SJSA1 (cell line): Measurements from ENCODE around the gene NSD1. TPM values are rescaled to one million over a fixed set of nuclear protein-coding genes. Genes with fewer than 3 reads are reported as not detected.

ENCODE experiments used
- DNase-seq, 2 experiments: peaks; one replicate each; pipeline ENCODE4 v3.0.0-alpha.2; 2015 to 2020; ENCODE audit warnings: low spot score in 2 of 2, low read depth in 1 of 2
- H3K27ac ChIP-seq: fragments of 250-450 bp; sonication (Bioruptor Pico); 2 replicates; pipeline ENCODE4 v1.5.1; 2020; ENCODE audit warnings: mild to moderate bottlenecking, moderate library complexity
- H3K27me3 ChIP-seq: fragments of 250-450 bp; sonication (Bioruptor Pico); replicated peaks from 2 replicates; pipeline ENCODE4 v1.5.1; 2020; ENCODE audit warnings: mild to moderate bottlenecking, moderate library complexity
- H3K36me3 ChIP-seq: fragments of 250-450 bp; sonication (Bioruptor Pico); 2 replicates; pipeline ENCODE4 v1.5.1; 2020; ENCODE audit warnings: mild to moderate bottlenecking
- H3K4me1 ChIP-seq: fragments of 250-450 bp; sonication (Bioruptor Pico); replicated peaks from 2 replicates; pipeline ENCODE4 v1.6.1; 2021; ENCODE audit warnings: mild to moderate bottlenecking
- H3K4me3 ChIP-seq: fragments of 250-450 bp; sonication (Bioruptor Pico); 2 replicates; pipeline ENCODE4 v1.5.1; 2020; ENCODE audit warnings: mild to moderate bottlenecking
- H3K9me3 ChIP-seq: fragments of 250-450 bp; sonication (Bioruptor Pico); replicated peaks from 2 replicates; pipeline ENCODE4 v1.5.1; 2020; ENCODE audit warnings: mild to moderate bottlenecking
- total RNA-seq: library from RNA; depleted of rRNA; stranded (reverse); fragments of >200 nt; shearing (Covaris generic); gene quantifications from 2 replicates; pipeline ENCODE4 v1.2.3, GENCODE V29; 2014

Gene NSD1
- total RNA-seq, 1 experiment from 2014 or later = 41.4 TPM

GRCh38 chr5:177093082-177093712 is 40.4 kb upstream of the NSD1 start:
- Histone ChIP-seq H3K4me3 (no peak overlapping the region), H3K27ac (no peak overlapping the region), H3K4me1 (no peaks in the 10 kb centered on the region), H3K36me3 (no peaks in the 10 kb centered on the region), H3K9me3 (no peaks in the 10 kb centered on the region), H3K27me3 (0 out of 2 replicates have a peak, but pooled peaks cover 5% of the 10 kb centered on the region)
- no peak for DNase-seq

DNA sequence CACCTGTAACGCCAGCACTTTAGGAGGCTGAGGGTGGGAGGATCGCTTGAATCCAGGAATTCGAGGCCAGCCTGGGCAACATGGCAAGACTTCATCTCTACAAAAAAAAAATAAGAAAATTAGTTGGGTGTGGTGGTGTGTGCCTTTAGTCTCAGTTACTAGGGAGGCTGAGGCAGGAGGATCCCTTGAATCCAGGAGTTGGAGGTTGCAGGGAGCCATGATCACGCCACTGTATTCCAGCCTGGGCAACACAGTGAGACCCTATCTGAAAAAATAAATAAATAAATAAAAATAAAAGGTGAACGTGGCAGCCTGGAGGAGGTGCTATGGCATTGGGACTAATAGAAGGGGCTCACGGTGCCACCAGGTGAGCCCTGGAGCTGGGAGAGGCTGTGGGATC is 39.8 kb upstream of the NSD1 start:
- DNase-seq = no peak
- H3K9me3 ChIP-seq = no peaks in the 10 kb centered on the region
- H3K36me3 ChIP-seq = no peaks in the 10 kb centered on the region
- no peaks in the 10 kb centered on the region; the same call in 1 of the 2 replicates for H3K4me1 ChIP-seq
- 0 out of 2 replicates have a peak, but pooled peaks cover 7% of the 10 kb centered on the region for H3K27me3 ChIP-seq
- H3K27ac ChIP-seq = no peak overlapping the region
- no peak overlapping the region for H3K4me3 ChIP-seq

DNA sequence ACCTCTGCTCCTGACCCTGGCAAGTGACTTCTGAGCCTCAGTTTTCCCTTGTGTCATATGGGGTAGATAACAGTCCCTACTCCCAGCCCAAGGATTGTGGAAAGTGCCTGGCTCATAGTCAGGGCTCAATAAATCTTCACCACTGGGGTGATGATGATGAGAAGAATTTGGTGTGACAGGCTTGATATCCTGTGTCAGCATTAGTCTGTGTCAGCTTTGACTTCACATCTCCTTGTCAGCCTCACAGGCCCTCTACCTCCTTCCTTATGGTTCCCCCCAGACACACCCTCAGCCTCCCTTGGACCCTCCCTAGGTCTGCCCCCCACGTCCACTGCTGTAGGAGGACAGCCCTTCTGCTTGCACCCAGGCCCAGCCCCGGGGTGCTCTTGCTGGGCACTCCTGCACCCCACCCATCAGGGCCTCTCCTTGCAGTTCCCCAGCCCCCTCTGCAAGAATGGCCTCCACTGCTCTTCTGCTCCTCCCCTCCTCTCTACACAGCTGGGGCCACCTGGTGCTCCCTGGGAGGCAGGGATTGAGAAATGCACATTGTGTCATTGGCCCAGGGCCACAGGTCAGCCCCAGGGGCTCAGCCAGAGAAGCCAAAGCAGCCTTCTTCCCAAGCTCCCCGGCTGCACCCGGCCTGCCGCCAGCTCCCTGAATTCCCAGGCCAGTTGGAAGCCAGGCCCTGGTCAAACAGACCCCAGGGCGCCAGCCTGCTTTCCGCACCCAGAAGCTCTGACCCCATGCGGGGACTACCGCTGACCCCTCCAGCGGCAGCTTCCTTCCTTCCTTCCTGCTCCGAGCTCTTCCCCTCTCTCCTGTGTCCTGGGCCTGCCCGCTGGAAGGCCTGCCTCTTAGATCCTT is 39.1 kb upstream of the NSD1 start:
- Histone ChIP-seq H3K27ac (no peak overlapping the region), H3K4me3 (no peak overlapping the region), H3K27me3 (0 out of 2 replicates have a peak, but pooled peaks cover 9% of the 10 kb centered on the region), H3K9me3 (no peaks in the 10 kb centered on the region), H3K4me1 (no peaks in the 10 kb centered on the region; the same call in 1 of the 2 replicates), H3K36me3 (no peaks in the 10 kb centered on the region)
- DNase-seq = no peak

GRCh38 chr5:177095088-177095669 is 38.4 kb upstream of the NSD1 start:
- Histone ChIP-seq H3K36me3 (no peaks in the 10 kb centered on the region), H3K27ac (no peak overlapping the region)

GRCh38 chr5:177096162-177097015 is 37.2 kb upstream of the NSD1 start:
- DNase-seq = no peak
- H3K27me3 ChIP-seq = 0 out of 2 replicates have a peak, but pooled peaks cover 9% of the 10 kb centered on the region
- H3K4me3 ChIP-seq = no peak overlapping the region
- no peaks in the 10 kb centered on the region for H3K36me3 ChIP-seq
- H3K27ac ChIP-seq = no peak overlapping the region
- H3K9me3 ChIP-seq = no peaks in the 10 kb centered on the region
- H3K4me1 ChIP-seq = no peaks in the 10 kb centered on the region; the same call in 1 of the 2 replicates

More at GRCh38 chr5:177095088-177095669, 38.4 kb upstream of the NSD1 start:
- no peaks in the 10 kb centered on the region for H3K9me3 ChIP-seq
- H3K4me3 ChIP-seq = no peak overlapping the region
- DNase-seq = no peak
- 0 out of 2 replicates have a peak, but pooled peaks cover 9% of the 10 kb centered on the region for H3K27me3 ChIP-seq
- no peaks in the 10 kb centered on the region; the same call in 1 of the 2 replicates for H3K4me1 ChIP-seq

DNA sequence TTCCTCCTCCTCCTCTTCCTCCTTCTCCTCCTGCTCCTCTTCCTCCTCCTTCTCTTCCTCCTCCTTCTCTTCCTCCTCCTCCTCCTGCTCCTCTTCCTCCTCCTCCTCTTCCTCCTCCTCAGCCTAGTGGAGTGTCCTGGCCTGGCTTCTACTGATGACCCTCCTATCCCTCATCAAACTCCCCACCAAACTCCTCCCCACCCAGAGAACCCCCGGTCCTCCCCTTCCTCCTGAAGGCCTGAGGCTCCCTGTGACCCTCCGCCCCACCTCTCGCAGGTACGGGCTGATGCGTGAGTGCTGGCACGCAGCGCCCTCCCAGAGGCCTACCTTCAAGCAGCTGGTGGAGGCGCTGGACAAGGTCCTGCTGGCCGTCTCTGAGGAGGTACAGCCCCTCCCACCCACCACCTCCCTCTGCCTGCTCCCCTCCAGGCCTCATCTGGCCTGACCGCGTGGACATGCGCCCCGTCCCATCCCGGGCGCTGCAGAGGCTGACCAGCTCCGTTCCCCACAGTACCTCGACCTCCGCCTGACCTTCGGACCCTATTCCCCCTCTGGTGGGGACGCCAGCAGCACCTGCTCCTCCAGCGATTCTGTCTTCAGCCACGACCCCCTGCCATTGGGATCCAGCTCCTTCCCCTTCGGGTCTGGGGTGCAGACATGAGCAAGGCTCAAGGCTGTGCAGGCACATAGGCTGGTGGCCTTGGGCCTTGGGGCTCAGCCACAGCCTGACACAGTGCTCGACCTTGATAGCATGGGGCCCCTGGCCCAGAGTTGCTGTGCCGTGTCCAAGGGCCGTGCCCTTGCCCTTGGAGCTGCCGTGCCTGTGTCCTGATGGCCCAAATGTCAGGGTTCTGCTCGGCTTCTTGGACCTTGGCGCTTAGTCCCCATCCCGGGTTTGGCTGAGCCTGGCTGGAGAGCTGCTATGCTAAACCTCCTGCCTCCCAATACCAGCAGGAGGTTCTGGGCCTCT is 36.3 kb upstream of the NSD1 start:
- Histone ChIP-seq H3K27ac (no peak overlapping the region), H3K36me3 (no peaks in the 10 kb centered on the region), H3K27me3 (0 out of 2 replicates have a peak, but pooled peaks cover 9% of the 10 kb centered on the region), H3K9me3 (no peaks in the 10 kb centered on the region), H3K4me1 (no peaks in the 10 kb centered on the region; the same call in 1 of the 2 replicates), H3K4me3 (no peak overlapping the region)
- no peak for DNase-seq

GRCh38 chr5:177098120-177098469 is 35.5 kb upstream of the NSD1 start:
- Histone ChIP-seq H3K27ac (no peak overlapping the region), H3K4me3 (no peak overlapping the region), H3K36me3 (no peaks in the 10 kb centered on the region), H3K27me3 (0 out of 2 replicates have a peak, but pooled peaks cover 9% of the 10 kb centered on the region), H3K4me1 (no peaks in the 10 kb centered on the region; the same call in 1 of the 2 replicates), H3K9me3 (no peaks in the 10 kb centered on the region)
- no peak for DNase-seq

DNA sequence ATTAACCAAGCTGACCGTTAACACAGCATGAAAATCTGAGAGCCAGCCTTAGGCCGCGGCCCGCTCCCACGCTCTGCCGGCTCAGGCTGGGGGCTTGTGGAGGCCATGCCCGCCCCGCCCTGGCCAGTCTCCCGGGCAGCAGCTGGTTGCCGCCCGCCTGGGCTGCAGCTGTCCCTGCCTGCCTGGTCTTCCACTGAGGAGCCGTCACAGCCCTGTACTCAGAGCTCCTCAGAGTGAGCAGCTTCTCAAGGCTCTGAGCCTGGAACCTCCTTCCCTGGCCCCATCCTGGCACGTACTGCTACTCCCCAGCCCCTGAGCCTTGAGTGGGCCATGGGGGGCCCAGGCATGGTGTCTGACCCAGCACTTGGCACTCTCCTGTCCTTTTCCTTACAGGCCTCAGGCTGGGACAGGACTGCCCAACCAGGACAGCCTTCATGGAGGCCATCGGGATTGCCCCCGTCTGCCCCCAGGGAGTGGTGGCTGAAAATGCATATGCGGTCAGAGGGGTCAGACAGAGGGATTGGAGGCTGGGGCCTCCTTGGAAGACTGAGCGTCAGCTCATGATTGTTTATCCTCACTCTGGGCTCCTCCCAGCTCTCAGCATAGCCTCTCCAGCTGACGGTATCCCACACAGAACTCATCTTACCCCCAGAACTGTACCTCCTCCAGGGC is 35.0 kb upstream of the NSD1 start:
- no peak overlapping the region for H3K4me3 ChIP-seq
- no peaks in the 10 kb centered on the region for H3K9me3 ChIP-seq
- H3K27ac ChIP-seq = no peak overlapping the region
- no peaks in the 10 kb centered on the region for H3K36me3 ChIP-seq
- DNase-seq = no peak
- H3K4me1 ChIP-seq = no peaks in the 10 kb centered on the region; the same call in 1 of the 2 replicates
- 0 out of 2 replicates have a peak, but pooled peaks cover 9% of the 10 kb centered on the region for H3K27me3 ChIP-seq

DNA sequence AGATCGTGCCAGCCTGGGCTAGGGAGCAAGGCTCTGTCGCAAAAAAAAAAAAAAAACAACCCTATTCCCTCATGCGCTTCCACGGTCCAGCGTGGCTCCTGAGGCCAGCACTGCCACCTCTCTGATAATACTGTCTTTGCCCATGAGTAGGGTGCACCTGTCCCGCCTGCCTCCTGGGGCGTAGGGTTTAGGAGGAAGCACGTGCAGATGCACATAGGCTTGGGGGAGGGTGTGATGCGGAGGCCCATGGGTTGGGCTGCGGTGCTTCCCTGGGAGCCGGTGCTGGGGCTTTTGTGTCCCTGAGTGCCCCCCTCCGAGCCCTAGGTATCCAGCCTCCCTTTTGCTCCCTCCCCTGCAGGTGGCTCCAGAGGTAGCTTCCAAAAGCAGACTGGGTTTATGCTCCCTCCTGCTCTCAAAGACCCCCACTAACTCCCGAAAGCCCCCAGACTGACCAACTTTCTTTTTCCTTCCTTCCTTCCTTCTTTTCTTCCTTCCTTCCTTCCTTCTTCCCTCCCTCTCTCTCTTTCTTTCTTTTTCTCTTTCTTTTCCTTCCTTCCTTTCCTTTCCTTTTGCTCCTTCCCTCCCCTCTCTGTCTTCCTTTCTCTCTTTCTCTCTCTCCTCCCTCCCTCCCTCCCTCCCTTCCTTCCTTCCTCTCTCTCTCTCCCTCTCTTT is 34.0 kb upstream of the NSD1 start:
- no peaks in the 10 kb centered on the region for H3K36me3 ChIP-seq
- no peaks in the 10 kb centered on the region; the same call in 1 of the 2 replicates for H3K4me1 ChIP-seq
- H3K27me3 ChIP-seq = peaks cover 8% of the 10 kb centered on the region; the same call in 1 of the 2 replicates
- H3K4me3 ChIP-seq = no peak overlapping the region
- no peak overlapping the region for H3K27ac ChIP-seq
- no peak for DNase-seq
- H3K9me3 ChIP-seq = no peaks in the 10 kb centered on the region

DNA sequence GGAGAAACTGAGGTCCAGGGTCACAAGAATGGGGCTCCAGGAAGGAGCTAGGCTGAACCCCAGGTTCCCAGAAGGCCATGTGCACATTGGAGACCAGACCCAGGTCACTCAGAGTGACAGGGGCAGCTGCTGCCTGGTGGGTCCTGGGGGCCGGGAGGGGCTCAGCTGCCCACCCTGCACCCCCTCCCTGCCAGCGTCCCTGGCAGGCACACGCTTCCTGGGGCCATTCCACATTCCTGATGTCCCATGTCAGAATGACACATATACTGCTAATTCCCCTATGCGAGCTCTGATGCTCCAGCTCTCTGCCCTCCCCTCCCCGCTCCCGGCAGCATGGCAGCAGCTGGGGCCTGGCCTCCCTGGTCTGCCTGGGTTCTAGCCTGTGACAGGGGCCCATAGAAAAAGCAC is 32.9 kb upstream of the NSD1 start:
- Histone ChIP-seq H3K27ac (no peak overlapping the region), H3K9me3 (no peaks in the 10 kb centered on the region), H3K4me3 (no peak overlapping the region), H3K4me1 (no peaks in the 10 kb centered on the region; the same call in 1 of the 2 replicates), H3K27me3 (peaks cover 13% of the 10 kb centered on the region), H3K36me3 (no peaks in the 10 kb centered on the region)
- DNase-seq = no peak

GRCh38 chr5:177103523-177104253 is 29.9 kb upstream of the NSD1 start:
- H3K36me3 ChIP-seq = no peaks in the 10 kb centered on the region
- no peak overlapping the region for H3K4me3 ChIP-seq
- H3K27me3 ChIP-seq = peaks cover 10% of the 10 kb centered on the region
- no peak overlapping the region for H3K27ac ChIP-seq
- no peaks in the 10 kb centered on the region for H3K9me3 ChIP-seq
- H3K4me1 ChIP-seq = no peaks in the 10 kb centered on the region; the same call in 1 of the 2 replicates
- no peak for DNase-seq
